Hepatocyte (in vitro differentiated cells): ENCODE data around the gene LGALS12. TPM values are rescaled to one million over a fixed set of nuclear protein-coding genes. Genes with fewer than 3 reads are reported as not detected.

Source experiments
- DNase-seq: peaks from one replicate; pipeline ENCODE4 v3.0.0-alpha.2; 2016; ENCODE audit warnings: low spot score
- H2AFZ ChIP-seq: fragments of 200-600 bp; sonication (generic); 2 replicates; pipeline ENCODE4 v1.6.0; 2016; ENCODE audit warnings: antibody characterized with exemption, mild to moderate bottlenecking
- H3K27ac ChIP-seq: fragments of 200-600 bp; sonication (generic); 2 replicates; pipeline ENCODE4 v1.5.1; 2016; ENCODE audit warnings: mild to moderate bottlenecking
- H3K27me3 ChIP-seq: fragments of 200-600 bp; sonication (generic); 2 replicates; pipeline ENCODE4 v1.6.1; 2016
- H3K36me3 ChIP-seq: fragments of 200-600 bp; sonication (generic); replicated peaks from 2 replicates; pipeline ENCODE4 v1.5.1; 2016; ENCODE audit warnings: low read depth; ENCODE audit not compliant: insufficient read depth
- H3K4me1 ChIP-seq: fragments of 200-600 bp; sonication (generic); 2 replicates; pipeline ENCODE4 v1.5.1; 2016; ENCODE audit warnings: mild to moderate bottlenecking, moderate library complexity; ENCODE audit not compliant: insufficient read depth
- H3K4me2 ChIP-seq: fragments of 200-600 bp; sonication (generic); 2 replicates; pipeline ENCODE4 v1.6.0; 2016
- H3K4me3 ChIP-seq: fragments of 200-600 bp; sonication (generic); 2 replicates; pipeline ENCODE4 v1.5.1; 2016; ENCODE audit warnings: mild to moderate bottlenecking
- H3K79me2 ChIP-seq: fragments of 200-600 bp; sonication (generic); 2 replicates; pipeline ENCODE4 v1.6.0; 2017; ENCODE audit warnings: mild to moderate bottlenecking
- H3K9me2 ChIP-seq: fragments of 200-600 bp; sonication (generic); replicated peaks from 2 replicates; pipeline ENCODE4 v1.6.0; 2017; ENCODE audit warnings: mild to moderate bottlenecking; ENCODE audit not compliant: insufficient read depth
- H3K9me3 ChIP-seq: fragments of 200-600 bp; sonication (generic); 2 replicates; pipeline ENCODE4 v1.5.1; 2016; ENCODE audit warnings: low read depth, mild to moderate bottlenecking
- H4K20me1 ChIP-seq: fragments of 200-600 bp; sonication (generic); 2 replicates; pipeline ENCODE4 v1.6.0; 2016; ENCODE audit warnings: mild to moderate bottlenecking; ENCODE audit not compliant: insufficient read depth, poor library complexity, severe bottlenecking
- CTCF ChIP-seq: fragments of 200-600 bp; sonication (generic); IDR thresholded peaks from 2 replicates; pipeline ENCODE4 v1.5.1; 2016; ENCODE audit warnings: antibody characterized with exemption, mild to moderate bottlenecking; ENCODE audit not compliant: poor library complexity
- EZH2 ChIP-seq: fragments of 200-600 bp; sonication (generic); IDR thresholded peaks from 2 replicates; pipeline ENCODE4 v1.6.1; 2016; ENCODE audit warnings: antibody characterized with exemption, mild to moderate bottlenecking, borderline replicate concordance
- EZH2phosphoT487 ChIP-seq: fragments of 200-600 bp; sonication (generic); IDR thresholded peaks from one replicate; pipeline ENCODE4 v1.6.1; 2018; ENCODE audit warnings: antibody characterized with exemption, mild to moderate bottlenecking, low read depth, moderate library complexity; ENCODE audit not compliant: unreplicated experiment, severe bottlenecking
- WGBS: methylation state at CpG from one replicate; pipeline ENCODE4 v1.1.6; 2016; ENCODE audit warnings: low lambda C conversion rate; ENCODE audit errors: missing lambda C conversion rate; 5-methylcytosine and 5-hydroxymethylcytosine counted together
- polyA plus RNA-seq: library from polyadenylated mRNA; unstranded; fragments of >200 nt; fragmentation: Nextera tagmentation; extraction: Ambion mirVana; gene quantifications from 2 replicates; pipeline ENCODE4 v1.2.1, GENCODE V29; 2016
- total RNA-seq: library from RNA; depleted of rRNA; stranded (reverse); fragments of >200 nt; gene quantifications from 2 replicates; pipeline ENCODE4 v1.2.3, GENCODE V29; 2014

The LGALS12 gene
- total and polyA plus RNA-seq, 2 experiments from 2014 or later, result not detected

GRCh38 chr11:63551889-63552266 is 46.0 kb downstream of the LGALS12 start:
- 91% methylated on average over 6 of the region's 6 CpGs for WGBS
- no peaks in the 10 kb centered on the region for H3K27me3 ChIP-seq
- no peak overlapping the region for H3K4me2 ChIP-seq
- H3K9me3 ChIP-seq, result no peaks in the 10 kb centered on the region
- H3K36me3 ChIP-seq, result no peaks in the 10 kb centered on the region
- TF ChIP-seq EZH2phosphoT487 (no peak), EZH2 (no peak), CTCF (no peak)
- H3K9me2 ChIP-seq, result no peaks in the 10 kb centered on the region
- no peaks in the 10 kb centered on the region for H3K79me2 ChIP-seq
- no peak overlapping the region for H2AFZ ChIP-seq
- no peak for DNase-seq
- H3K4me1 ChIP-seq, result no peaks in the 10 kb centered on the region
- no peak overlapping the region for H3K27ac ChIP-seq
- H3K4me3 ChIP-seq, result no peak overlapping the region
- no peaks in the 10 kb centered on the region for H4K20me1 ChIP-seq

- Histone ChIP-seq H3K79me2 (no peaks in the 10 kb centered on the region), H3K4me3 (no peak overlapping the region), H3K9me3 (no peaks in the 10 kb centered on the region), H3K4me1 (no peaks in the 10 kb centered on the region), H3K27ac (no peak overlapping the region), H3K9me2 (no peaks in the 10 kb centered on the region), H3K27me3 (no peaks in the 10 kb centered on the region), H2AFZ (no peak overlapping the region), H3K36me3 (no peaks in the 10 kb centered on the region), H3K4me2 (no peak overlapping the region), H4K20me1 (no peaks in the 10 kb centered on the region)
- no peak for DNase-seq
- 83% methylated on average over 7 of the region's 7 CpGs for WGBS
- TF ChIP-seq EZH2phosphoT487, result no peak
- no peak for TF ChIP-seq EZH2
These were observed 47.0 kb downstream of the LGALS12 start for GRCh38 chr11:63552921-63553320.

GRCh38 chr11:63553759-63554158 is 47.9 kb downstream of the LGALS12 start:
- Histone ChIP-seq H3K27ac (no peak overlapping the region), H3K27me3 (no peaks in the 10 kb centered on the region), H3K36me3 (no peaks in the 10 kb centered on the region), H3K4me1 (no peaks in the 10 kb centered on the region), H3K9me2 (no peaks in the 10 kb centered on the region), H3K4me3 (no peak overlapping the region), H3K9me3 (no peaks in the 10 kb centered on the region), H3K79me2 (no peaks in the 10 kb centered on the region), H3K4me2 (no peak overlapping the region), H2AFZ (no peak overlapping the region), H4K20me1 (no peaks in the 10 kb centered on the region)
- TF ChIP-seq EZH2 (no peak), CTCF (no peak), EZH2phosphoT487 (no peak)
- DNase-seq, result no peak
- 76% methylated on average over 8 of the region's 8 CpGs for WGBS

GRCh38 chr11:63554877-63555223 is 49.0 kb downstream of the LGALS12 start:
- DNase-seq, result no peak
- Histone ChIP-seq H3K9me3 (no peaks in the 10 kb centered on the region), H3K27me3 (no peaks in the 10 kb centered on the region), H3K36me3 (no peaks in the 10 kb centered on the region), H4K20me1 (no peaks in the 10 kb centered on the region), H3K9me2 (no peaks in the 10 kb centered on the region), H2AFZ (no peak overlapping the region), H3K4me3 (no peak overlapping the region), H3K4me1 (peaks cover 5% of the 10 kb centered on the region), H3K27ac (no peak overlapping the region), H3K4me2 (no peak overlapping the region), H3K79me2 (no peaks in the 10 kb centered on the region)
- WGBS, result 56% methylated on average over 4 of the region's 4 CpGs
- TF ChIP-seq EZH2phosphoT487, result no peak
- TF ChIP-seq CTCF, result no peak
- no peak for TF ChIP-seq EZH2
